Stimulated activated naive CD4-positive, alpha-beta T cell treated with Interleukin-2 at 50 U/mL for 16 hours (primary cell): Measurements from ENCODE around the gene RFTN1.
"Not testable (repeated sequence)": the region's sequence is repeated elsewhere in the genome, so short reads cannot be mapped to it uniquely, and the experiment has no call there.

ENCODE experiments used
- DNase-seq: peaks from one replicate; lab custom pipeline; 2025; lab: John Stamatoyannopoulos, UW

Gene RFTN1

DNA sequence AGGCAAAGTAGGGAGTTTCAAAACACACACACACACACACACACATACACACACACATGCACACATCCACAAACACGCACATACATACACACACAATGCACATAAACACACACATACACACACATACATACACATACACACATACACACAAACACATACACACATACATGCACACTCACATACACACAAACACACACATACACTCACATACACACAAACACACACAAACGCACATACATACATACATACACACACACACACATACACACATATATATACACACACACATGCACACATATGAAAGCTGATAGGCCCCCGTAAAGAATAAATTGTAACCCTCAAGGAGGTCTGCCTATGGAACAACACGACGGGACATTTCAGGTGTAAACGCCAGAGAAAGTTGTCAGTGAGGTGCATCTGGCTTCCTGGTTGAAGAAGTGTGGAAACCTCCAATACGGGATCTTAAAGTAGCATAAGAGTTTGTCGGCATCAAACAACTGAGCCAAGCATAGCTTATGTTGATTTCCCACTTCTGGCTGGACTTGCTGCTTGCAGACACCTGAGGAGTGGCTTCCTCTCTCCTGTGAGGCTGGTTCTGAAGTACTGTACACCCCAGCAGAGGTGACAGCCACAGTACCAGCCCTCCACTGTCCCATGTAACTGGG, 5.8 kb downstream of the RFTN1 start:
- DNase-seq: no peak

DNA sequence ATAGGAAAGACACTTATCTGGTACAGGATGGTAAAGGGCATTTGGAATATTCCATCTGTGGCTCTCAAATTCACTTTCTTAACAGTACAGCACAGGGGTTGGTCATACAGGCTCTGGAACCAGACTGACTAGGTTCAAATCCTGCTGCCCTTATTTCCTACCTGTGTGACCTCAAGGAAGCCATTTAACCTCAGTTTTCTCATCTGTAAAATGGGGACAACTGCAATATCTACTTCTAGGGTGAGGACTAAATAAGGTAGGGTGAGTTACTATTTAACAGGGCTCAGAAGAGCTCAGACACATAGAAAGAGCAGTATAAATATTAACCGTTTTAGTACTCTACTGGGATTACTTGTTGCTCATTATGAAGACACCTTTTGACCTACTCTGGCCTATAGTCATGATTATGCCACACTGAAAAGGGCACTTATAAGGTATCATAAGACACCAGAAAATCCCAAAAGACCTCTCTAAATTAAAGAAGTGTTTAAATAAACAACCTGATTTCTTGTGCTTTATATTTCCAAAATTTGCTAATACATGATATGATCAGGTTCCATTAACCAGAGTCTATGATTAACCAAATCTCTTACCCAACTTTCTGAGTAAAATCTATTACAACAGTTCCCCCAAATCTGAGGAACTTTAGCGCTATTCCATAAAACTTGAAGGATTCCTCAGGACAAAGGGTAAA, 6.5 kb downstream of the RFTN1 start:
- DNase-seq: no peak

DNA sequence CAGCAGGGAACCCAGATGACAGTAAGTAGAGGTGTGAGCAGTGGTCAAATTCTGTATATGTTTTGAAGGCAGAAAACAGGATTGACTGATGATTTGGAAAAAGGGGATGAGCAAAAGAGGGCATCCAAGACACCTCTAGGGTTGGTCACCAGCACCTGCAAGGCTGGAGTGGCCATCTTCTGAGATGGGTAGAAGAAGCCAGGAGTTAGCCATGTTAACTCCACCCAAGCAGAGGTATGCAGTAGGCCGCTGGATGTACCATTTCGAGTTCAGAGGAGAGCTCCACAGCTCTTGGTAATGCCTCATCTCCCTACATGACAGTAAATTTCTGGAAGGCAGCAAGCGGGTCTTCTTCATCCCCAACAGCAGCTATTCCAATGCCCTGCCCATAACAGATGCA, 7.0 kb downstream of the RFTN1 start:
- no peak for DNase-seq

DNA sequence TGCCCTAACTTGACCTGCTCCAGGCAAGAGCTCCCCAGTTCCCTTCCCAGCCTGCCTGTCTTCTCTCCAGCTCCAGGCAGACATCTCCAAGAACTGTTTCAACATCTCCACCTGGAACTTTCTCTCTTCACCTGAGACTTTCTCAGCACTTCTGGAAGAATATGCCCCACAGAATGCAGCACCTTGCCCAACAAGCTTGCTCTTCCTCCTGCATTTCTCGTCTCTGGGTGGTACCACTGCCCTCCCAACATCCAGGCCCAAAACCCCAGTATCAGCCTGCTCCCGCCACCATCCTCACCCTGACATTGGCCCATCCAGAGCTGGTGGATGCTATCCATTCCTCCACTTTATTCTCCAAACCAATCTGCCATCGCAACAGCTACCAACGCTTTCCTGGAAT, 8.8 kb downstream of the RFTN1 start:
- DNase-seq: no peak

DNA sequence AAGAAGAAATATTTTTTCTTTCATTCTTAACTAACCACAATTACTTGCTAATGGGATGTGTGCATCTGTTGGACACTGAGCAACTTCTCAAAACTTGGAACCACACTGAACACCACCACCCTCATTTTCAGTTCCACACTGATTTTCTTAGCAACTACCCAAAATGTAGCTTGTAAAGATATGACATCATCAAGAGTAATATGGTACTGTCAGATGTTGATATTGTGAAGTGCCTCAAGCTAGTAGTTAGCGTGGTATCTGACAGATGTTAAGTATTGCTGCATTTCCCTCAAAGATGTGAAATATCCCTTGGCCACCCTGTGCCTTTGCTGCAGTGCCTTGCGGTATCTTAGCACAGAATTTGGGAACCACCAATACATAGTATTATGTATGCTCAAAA, 9.3 kb downstream of the RFTN1 start:
- no peak for DNase-seq

DNA sequence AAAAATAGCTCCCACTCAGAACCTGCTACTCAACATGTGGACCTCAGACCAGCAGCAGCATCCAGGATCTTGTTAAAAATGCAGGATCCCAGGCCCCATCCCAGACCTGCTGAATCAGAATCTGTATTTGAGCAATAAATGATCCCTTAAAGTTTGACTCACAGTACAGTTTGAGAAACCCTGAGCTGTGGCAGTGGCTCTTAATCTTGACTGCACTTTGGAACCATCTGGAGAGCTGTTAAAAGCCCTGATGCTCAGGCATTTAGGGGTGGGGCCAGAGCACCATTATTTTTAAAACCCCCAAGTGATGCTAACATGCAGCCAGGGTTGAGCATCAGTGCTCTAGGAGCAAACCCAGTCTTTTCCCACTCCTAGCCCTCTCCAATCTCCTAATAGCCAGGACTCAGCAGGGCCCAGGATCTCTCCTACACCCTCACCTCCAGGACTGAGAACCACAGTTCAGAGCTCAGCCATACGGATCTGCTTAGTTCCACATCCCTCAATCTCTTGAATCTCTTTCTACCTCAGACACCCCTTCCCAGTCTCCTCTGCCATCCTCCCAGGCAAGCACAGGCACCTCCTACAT, 10.2 kb downstream of the RFTN1 start:
- no peak for DNase-seq

DNA sequence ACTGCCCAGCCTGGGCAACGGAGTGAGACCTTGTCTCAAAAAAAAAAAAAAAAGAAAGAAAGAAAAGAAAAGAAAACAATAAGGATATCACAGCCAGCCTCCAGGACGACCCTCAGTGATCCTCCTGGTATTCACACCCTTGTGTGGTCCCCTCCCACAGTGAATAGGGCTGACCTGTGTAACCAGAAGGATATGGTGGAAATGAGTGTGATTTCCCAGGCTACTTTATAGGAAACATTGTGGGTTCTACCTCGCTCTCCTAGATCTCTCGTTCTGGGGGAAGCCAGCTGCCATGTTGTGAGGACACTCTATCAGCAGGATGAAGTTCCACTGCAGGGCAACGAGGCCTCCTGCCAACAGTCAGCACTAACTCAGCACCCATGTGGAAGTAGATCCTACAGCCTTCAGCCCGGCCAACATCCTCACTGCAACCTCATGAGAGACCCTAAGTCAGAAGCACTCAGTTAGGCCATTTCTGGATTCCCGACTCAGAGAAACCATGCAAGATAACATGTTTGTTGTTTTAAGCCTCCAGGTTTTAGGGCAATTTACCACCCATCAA, 11.1 kb downstream of the RFTN1 start:
- no peak for DNase-seq

DNA sequence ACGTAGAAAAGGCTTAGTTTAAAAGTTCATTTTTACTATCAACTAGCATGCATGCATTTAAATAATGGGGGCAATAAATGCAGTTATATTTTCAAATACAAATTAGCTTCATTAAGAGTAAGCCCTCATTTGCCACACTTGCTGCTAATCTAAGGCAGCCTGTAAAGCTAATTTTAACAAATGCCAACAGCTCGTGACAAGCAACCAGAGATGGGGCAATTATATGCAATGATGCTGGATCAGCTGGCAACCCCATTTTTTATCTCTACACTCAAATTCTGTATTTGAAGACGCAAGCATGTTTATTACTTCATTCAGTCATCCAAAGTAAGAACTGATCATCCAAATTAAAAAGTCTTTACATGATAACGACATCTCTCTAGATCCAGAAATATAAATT, 12.1 kb downstream of the RFTN1 start:
- DNase-seq: no peak

DNA sequence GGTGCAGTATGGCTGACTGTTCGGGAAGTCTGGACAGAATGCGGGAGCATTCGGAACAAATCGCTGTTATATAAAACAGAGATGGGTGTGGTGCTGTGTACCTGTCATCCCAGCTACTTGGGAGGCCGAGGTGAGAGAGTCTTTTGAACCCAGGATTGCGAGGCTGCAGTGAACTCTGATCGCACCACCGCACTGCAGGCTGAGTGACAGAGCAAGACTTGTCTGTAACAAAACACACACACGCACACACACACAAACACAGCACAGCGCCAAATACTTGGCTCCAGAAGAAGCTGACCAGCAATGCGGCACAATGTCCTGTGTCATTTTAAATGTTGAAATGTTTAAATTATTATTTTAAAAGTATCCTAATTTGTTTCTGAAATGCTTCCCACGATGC, 12.6 kb downstream of the RFTN1 start:
- no peak for DNase-seq

DNA sequence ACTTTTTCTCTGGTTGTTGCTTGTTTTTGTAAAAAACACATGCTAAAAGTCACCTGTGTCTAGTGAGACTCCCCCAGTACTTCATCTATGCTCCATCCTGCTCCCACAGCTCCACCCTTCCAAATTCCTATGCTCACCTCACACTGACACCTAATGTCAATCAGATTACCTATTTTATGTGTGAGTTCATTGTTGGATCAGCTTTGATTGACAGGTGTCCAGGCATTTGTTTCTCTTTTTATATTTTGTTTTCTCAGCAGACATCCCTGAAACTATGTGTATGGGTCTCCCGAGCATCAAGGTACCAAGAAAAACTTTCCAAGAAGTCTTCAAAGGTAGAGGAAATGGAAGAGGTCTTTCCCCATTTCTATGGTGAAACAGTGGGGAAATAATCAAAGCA, 13.4 kb downstream of the RFTN1 start:
- no peak for DNase-seq

DNA sequence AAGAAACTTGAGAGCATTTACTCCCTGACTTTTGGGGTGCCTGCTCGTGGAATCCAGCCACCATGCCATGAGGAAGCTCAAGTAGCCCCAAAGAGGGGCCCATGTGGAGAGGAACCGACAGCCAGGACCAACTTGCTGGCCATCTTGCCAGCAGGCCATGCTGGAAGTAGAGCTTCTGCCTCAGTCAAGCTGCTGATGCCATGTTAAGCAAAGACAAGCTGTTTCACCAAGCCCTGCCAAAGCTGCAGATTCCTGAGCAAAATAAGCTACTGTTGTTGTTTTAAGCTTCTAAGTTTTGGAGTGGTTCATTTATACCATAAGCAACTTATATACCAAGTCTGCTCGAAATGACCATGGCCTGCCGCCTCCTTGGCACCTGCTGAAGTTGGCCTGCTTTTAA, 14.1 kb downstream of the RFTN1 start:
- DNase-seq: no peak

DNA sequence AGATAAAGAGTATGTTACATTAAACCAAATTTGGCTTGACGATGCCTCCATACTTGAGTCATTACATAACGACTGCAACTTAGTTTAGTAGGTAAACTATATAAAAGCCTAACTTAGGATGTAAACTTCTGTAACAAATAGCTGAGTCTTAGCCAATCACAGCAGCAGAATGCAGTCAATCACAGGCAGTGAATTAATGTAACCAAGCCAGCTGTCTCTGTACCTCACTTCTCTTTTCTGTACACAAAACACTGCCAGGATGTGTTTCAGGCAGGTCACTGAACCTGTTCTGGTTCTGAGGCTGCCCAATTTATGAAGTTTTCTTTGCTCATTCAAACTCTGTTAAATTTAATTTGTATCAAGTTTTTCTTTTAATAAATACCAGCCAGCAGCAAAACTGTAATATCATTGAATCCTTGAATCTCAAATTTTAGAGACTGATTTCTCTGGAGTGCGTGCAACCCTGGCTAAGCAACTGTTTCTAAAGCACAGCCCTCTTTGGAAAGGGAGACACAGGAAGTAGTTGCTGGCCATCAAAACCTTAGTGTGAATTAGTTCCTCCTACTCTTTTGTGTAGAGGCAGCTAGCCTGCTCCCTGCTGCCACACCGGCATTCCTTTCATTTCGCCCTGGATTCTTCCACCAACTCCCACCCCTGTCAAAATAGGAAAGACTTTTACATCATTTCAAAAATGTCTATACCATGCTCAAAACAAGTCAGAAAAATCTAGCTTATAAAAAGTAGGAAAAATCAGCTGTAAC, 15.2 kb downstream of the RFTN1 start:
- DNase-seq: no peak

DNA sequence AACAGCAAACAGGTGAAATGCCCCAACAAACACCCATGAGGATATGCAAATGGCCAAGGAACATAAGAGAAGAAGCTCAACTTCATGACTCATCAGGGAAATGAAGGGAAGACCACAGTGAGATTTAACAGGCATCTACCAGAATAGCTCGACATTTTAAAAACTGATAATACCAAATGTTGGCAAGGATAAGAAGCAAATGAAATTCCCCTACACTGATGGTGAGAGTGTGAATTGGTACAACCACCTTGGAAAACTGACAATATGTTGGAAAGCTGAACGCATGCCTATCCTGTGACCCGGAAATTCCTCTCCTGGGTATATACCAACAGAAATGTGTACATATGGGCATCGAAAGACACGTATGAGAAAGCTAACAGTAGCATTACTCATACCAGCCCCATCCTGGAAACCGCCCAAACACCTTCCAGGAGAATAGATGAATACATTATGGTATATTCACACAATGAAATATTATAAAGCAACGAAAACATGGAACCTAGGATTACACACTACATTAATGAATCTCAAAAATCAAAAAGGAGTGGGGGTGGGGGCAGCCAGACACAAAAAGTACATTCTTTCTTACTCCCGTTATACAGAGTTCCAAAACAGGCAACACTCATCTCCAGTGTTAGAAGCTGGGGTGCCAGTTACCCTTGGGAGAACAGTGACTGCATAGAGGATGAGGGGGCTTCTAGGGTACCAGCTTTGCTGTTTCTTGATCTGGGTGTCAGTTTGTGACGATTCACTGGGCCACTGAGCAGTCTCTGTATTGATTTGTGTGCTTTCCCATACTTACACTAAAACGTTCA, 16.9 kb downstream of the RFTN1 start:
- DNase-seq: no peak

DNA sequence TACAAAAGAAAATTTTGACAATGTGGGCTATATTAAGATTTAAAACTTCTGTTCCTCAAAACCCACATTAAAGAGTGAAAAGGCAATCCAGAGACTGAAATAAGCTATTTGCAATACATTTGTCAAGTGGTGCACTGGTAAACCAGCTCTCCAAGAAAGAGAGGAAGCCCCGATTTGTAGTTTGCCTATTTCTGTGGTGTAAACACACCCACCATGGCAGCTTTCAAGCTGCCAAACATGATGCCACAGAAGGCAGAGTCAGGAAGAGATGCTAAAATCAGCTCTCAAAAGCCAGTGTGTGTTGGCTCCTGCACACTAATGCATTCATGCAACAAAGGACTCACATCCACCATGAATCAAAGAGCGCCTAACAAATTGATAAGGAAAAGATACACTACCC, 17.5 kb downstream of the RFTN1 start:
- no peak for DNase-seq

DNA sequence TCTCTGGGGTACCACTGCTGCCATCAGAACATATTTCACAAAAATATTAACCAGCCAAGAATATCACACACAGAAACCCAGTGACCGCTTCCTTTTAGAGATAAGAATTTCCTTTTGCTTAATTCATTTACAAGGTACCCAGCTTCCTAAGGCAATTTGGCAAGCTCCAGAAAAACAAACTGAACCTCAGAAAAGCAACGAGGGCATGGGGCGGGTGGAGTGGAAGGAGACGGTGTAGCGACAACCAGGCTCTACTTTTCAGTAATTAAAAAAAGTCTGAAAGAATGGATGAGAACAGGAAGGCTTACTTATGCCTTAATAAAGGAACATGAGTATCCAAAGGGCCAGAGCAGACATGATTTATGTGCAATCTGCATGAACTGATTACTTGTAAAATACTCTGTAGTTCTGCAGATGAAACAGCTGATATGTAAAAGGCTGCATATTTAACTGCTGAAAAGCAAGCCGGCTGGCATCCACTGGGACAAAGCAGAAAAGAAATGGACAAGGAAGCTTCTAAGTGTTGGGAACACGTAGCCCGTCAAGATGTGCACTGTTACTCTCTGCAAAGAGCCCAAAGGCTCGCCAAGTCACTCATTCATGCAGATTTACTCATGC, 18.6 kb downstream of the RFTN1 start:
- no peak for DNase-seq

DNA sequence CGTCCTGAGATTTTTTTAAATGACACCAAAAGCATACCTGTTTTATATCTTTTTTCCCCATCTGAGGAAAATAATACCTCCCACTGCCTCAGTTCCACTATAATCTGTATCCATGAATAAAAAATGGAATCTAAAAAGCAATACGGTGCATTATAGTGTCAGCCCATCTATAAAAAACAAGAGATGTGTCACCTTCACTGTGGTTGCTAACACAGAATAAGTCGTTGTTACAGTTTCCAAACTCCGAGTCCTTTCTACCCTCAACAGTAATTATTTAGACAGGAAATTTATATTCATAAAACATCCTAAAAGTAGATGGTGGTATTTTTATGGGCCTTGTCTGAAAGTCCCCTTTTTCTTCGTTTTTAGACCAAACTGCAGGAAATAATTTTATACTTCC, 19.4 kb downstream of the RFTN1 start:
- DNase-seq: no peak

DNA sequence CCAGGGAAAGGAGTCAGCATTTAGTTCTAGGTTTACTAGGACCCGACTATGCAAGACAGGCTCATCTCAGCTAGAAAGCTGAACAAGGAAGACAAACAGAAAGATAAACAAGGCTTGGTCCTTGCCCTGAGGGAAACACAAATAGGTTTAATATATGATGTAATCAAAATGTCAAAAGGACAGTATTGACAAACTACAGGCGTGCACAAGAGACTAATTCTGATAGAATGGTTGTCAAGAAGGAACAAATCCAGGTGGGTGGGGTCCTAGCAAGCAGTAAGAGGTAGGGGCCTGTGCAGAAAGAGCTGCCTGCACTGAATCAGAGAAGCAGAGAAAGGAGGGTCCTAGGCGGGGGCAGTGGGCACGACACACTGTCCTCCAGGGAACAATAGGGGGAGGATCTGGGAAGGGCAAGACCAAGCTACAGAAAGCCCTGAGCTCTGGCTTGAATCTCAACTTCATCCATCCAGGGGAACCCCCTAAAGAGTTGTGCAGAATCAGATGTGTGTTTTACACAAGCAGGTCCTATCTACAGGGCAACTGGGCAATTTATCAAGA, 23.4 kb downstream of the RFTN1 start:
- DNase-seq: no peak

DNA sequence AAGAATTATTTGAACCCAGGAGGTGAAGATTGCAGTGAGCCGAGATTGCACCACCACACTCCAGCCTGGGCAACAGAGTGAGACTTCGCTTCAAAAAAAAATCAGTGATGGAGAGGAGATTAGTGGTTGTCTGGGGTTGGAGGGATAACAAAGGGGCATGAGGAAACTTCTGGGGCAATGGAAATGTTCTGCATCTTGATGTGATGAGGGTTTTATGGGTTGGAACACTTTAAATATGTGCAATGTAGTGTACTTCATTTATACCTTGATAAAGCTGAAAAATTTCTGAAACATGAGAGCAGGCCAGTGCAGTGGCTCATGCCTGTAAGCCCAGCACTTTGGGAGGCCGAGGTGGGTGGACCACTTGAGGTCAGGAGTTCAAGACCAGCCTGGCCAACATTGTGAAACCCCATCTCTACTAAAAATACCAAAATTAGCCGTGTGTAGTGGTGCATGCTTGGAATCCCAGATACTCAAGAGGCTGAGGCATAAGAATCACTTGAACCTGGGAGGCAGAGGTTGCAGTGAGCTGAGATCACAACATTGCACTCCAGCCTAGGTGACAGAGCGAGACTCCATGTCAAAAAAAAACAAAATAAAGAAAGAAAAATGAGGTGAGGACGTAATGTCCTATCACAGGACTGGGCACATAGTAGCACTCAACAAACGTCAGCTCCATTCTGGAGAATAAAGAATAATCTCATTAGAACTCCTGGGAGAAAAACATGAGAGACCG, 24.0 kb downstream of the RFTN1 start:
- not testable (repeated sequence) for DNase-seq

DNA sequence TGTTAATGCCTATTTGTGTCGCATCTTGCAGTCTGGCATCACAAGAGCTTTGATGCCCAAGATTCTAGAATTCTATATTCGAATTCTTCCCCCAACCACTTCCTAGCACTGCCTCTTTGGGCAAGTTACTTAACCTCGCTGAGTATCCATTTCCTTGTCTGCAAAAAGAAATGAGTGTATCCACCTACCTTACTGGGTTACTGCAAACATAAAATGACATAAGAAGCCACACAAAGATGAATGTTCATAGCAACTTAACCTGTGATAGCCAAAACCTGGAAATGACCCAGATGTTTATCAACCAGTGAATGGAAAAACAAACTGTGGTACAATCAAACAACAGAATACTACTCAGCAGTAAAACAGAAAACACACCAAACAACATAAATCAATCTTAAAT, 24.9 kb downstream of the RFTN1 start:
- DNase-seq: no peak

DNA sequence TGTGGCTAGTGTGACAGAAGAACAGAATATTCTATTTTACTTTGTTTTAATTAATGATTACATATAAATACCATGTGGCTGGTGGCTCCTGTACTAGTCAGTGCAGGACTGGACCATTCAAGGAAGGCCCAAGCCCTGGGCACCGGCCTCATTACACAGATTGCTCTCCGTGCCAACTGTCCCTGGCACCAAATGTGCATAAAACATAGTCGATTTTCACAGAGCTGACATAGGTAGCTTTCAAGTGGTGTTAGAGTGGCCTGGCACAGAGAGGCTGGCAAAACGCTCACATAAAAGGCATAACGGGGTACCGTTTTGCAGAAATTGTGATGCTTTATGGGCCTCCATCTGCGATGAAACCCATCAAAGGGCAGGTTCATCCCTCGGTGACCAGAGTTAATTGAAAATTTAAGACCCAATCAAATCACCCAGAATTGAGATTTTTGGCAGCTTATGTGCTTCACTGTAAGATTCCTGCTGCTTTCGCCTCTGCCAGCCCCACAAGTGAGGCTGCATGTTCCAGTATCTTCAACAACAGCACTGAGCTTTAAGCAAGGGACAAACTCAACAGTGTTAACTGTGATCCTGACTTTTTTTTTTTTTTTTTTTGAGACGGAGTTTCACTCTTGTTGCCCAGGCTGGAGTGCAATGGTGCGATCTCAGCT, 25.9 kb downstream of the RFTN1 start:
- DNase-seq: no peak
